ENCODE measurements around the gene UBXN11.

The UBXN11 gene

DNA sequence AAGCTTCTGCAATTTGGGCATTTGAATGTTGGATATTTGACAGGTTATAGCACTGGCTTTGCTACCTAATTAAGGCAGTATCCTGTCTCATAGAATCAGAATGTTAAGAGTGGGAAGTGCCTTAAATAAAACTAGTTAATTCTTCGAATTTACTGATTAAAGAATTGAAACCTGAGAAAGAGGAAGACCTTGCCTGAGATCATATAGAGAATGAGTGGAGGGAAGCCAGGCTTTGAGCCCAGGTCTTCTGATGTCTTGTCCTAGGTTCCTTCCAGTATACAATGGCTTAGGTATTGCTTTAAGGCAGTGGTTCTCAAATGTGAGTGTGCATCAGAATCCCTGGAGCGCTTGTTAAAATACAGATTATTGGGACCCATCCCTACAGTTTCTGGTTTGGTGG, 47.4 kb downstream of the UBXN11 start:
- DNase-seq: no peak

DNA sequence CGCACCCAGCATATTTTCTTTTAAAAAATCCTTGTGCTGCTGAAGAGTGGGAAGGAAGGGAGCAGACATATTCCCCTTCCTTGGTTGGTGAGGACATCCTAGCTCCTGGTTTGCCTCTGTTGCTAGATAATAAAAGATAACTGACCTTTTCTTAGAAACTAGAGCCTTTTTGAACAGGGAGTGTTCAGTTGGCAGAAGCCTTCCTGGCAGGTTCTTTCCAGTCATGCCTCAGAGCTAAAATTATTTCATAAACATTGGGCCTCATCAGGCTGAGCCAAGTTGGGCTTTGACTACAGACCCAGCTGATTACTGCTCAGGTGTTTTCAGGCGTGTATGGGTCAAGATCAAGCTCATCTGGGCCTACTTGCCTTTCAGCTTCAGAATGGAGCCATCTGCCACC, 49.2 kb downstream of the UBXN11 start:
- no peak for DNase-seq

DNA sequence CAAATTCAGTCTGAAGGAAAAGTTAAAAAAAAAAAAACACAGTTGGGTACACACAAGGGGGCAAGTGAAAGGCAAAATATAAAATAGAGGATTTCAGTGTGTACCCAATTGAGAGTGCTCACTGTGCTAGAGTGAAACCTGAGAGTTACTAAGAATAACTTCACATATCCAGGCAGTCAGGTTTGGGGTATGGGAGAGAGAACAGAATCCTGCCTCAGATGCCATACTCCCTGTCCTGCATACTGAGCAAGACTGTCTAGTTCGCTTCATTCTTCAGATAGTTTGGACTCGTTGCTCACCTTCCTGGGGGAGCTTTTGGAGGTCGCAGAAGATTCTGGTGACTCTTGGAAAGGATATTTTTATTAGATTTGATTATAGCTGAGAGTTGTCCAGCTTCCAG, 52.0 kb downstream of the UBXN11 start:
- no peak for DNase-seq

DNA sequence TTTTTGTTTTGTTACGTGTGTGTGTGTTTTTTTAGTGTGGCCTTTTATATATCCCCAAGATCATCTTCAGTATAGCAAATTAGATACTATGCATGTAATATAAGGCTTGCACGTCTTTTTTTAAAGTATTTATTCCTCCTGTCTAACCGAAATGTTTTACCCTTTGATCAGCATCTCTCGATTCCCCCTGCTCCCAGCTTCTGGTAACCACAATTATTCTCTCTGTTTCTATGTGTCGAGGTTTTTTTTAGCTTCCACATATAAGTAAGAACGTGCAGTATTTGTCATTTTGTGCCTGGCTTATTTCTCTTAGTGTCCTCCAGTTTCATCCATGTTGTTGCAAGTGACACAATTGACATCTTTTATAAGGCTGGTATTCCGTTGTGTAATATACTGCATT, 53.7 kb downstream of the UBXN11 start:
- no peak for DNase-seq

DNA sequence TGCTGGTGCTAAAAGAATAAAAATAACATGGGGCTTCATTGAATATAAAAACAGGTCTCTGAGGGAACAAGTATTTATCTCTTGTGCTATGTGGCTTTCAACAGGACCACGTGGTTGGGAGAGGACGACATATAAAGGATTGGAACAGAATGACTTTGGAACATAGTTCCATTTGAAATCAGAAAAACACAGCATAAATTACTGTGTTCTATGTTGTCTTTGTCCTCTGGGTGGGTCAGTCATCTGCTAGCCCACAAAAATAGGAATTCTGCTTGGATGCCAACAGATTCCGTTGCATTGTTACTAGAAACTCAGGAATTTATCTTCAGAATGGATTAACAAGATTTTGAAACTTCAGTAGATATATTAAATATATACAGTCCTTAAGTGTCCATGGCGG, 66.5 kb downstream of the UBXN11 start:
- no peak for DNase-seq

DNA sequence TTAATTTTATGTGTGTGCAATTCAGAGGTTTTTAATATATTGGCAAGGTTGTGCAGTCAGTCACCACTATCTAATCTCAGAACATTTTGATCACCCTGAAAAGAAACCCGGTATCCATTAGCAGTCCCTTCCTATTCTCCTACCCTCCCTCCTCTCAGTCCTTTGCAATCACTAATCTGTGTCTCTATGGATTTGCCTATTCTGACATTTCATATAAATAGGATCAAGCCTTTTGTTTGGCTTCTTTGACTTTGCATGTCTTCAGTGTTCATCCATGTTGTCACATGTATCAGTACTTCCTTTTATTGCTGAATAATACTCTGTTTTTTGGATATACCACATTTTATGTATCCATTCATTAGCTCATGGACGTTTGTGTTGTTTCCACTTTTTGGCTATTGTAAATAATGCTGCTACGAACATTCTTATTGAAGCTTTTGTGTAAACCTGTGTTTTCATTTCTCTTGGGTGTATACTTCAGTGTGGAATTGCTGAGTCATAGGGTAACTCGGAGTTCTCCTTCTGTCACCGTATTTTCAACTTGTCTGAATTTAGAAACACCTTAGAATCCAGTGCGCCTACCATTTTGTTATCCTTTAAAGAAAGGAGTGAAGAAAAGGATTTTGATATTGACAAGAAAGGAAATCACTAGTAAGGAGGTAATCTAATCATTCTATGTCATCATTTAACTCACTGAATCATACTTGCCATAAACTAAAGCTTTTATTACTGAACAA, 69.0 kb downstream of the UBXN11 start:
- no peak for DNase-seq

DNA sequence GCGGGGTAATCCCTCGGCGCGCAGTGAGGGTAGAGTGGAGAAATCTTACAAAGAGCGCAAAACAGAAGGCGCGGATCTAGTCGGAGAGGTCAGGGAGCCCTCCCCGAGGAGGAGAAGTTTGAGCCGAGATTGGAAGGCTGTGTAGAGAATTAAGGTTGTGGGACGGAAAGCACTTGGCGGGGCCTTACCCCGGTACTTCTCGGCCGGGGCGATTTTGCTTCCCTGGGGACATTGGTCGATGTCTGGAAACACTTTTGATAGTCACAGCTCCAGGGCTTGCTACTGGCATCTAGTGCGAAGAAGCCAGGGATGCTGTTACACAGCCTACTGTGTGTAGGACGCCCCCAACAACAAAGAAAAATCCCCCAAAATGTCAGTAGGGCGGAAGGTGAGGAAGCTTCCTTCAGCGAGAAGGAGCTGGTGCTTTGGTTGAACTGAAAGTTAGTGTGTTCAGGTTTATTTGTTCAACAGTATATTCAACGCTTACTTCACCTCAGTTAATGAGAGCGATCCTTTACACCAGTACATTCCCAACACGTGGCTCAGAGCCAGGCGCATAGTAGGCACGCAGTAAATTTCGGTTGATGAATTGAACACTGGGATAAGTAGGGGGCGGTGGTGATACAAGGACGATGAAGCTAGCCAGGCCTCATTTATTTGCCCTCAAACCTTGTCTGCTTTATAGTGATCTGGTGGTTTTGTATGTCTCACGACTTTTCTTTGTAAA, 71.6 kb downstream of the UBXN11 start:
- peak; percentile 72 for DNase-seq

DNA sequence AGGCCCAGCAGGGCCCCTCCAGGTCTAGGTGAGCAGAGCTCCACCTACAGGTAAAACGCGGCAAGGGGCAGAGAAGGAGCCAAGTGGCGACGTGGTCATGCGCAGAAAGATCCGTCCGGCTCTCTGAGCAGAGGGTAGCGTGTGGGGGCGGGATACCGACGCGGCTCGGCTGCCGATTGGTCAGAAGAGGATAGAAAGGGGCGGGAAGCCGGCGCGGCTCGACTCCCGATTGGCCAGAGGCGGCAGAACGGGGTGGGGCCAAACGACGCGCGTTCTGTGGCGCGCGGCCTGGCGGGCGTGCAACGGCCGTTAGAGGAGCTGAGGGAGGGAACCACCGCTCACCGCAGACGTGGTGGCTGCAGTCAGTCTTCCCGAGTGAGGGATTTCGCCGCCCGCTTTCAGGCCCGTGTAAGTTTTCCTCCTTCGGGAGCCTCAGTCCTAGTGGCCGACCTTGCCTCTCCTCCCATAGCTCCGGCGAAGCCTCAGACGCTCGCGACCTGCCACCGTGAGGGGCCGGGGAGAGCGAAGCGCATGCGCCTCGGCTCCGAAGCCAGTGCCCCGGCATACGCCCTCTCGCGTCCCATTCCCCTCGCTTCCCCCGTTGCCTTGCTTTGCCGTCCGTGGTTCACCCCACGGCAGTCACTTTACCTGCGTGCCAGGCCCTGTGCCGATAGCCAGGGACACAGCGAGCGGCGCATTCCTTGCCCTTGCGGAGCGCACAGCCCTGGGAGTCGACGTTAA, 72.4 kb downstream of the UBXN11 start, which contains the start of gene CEP85:
Gene CEP85, plus strand, starts transcription at position 298 of the 741 bp plus-strand sequence. CDS start 5,584 bp downstream, outside the sequence.
- peak; percentile 99 for DNase-seq

Data from DMS79 treated with DMSO at 0.1 percent for 48 hours (cell line).